Measurements from ENCODE around the gene PTPRJ. TPM values are rescaled to one million over a fixed set of nuclear protein-coding genes. Genes with fewer than 3 reads are reported as not detected.

Gene PTPRJ
- total and polyA plus RNA-seq, 2 experiments from 2014 or later: 9.3 to 16.4 TPM

DNA sequence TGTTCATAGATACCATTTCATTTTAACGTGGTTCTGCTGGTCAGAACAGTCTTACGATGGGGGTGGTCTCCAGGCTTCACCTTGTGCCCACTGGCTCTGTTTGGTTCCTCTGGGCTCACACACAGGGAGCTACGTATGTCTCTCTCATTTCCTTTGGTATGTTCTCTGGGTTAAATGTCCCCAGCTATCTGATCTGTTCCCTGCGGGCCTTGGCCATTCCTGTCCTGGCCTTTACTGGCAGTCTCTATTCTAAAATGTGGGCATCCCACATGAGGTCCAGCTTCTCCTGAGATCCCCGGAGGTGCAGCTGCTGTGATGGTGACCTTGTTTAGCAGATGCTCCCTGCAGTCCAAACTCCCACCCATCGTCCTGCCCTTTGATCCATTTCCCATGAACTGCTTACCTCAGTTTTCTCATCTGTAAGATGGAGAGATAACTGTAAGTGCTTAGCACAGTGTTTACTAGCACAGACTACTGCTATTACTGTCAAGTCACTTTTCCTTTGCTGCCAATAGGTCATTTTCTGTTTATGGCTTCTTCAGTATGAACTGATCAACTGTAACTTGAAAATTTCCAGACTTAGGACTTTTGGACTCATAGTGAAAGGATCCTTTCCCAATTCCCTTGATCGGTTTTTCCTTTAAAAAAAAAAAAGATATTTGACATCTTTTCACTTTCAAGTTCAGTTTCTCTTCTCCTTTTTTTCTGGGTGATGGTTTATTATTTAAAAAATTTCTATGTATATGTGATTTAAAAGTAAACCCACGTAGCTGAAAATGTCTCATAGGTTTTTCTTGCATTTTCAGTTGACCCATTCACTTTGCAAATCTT lies 92.9 kb downstream of the PTPRJ start:
- H3K4me2 ChIP-seq: no peak overlapping the region

GRCh38 chr11:48074425-48075181 lies 94.2 kb downstream of the PTPRJ start:
- Histone ChIP-seq H3K4me1 (ENCODE audit: insufficient read depth) (no peaks in the 10 kb centered on the region), H3K36me3 (replicated peaks; ENCODE audit: insufficient read depth, low read depth) (no peaks in the 10 kb centered on the region), H3K79me2 (peaks cover 6% of the 10 kb centered on the region), H2AFZ (no peak overlapping the region), H3K9me3 (ENCODE audit: low read depth) (no peaks in the 10 kb centered on the region), H3K9me2 (replicated peaks; ENCODE audit: insufficient read depth) (no peaks in the 10 kb centered on the region), H3K4me2 (no peak overlapping the region), H4K20me1 (ENCODE audit: insufficient read depth, poor library complexity, severe bottlenecking) (no peaks in the 10 kb centered on the region), H3K27ac (no peak overlapping the region), H3K27me3 (no peaks in the 10 kb centered on the region), H3K4me3 (no peak overlapping the region)
- WGBS (ENCODE audit: low lambda C conversion rate, missing lambda C conversion rate): 74% methylated on average over 3 of the region's 3 CpGs
- TF ChIP-seq CTCF (IDR thresholded peaks at IDR 0.05; ENCODE audit: poor library complexity) (no peak), EZH2phosphoT487 (IDR thresholded peaks at IDR 0.05; ENCODE audit: low read depth, severe bottlenecking, unreplicated experiment) (no peak), EZH2 (IDR thresholded peaks at IDR 0.05; ENCODE audit: borderline replicate concordance) (no peak)
- DNase-seq (ENCODE audit: low spot score): no peak

More for the DNA sequence above, 92.9 kb downstream of the PTPRJ start:
- H3K27me3 ChIP-seq: no peaks in the 10 kb centered on the region
- no peaks in the 10 kb centered on the region for H4K20me1 ChIP-seq (ENCODE audit: insufficient read depth, poor library complexity, severe bottlenecking)
- TF ChIP-seq EZH2phosphoT487 (IDR thresholded peaks at IDR 0.05; ENCODE audit: low read depth, severe bottlenecking, unreplicated experiment) (no peak), EZH2 (IDR thresholded peaks at IDR 0.05; ENCODE audit: borderline replicate concordance) (no peak), CTCF (IDR thresholded peaks at IDR 0.05; ENCODE audit: poor library complexity) (no peak)
- H3K79me2 ChIP-seq: peaks cover 6% of the 10 kb centered on the region
- no peak overlapping the region for H2AFZ ChIP-seq
- no peaks in the 10 kb centered on the region for H3K9me2 ChIP-seq (replicated peaks; ENCODE audit: insufficient read depth)
- no peaks in the 10 kb centered on the region for H3K36me3 ChIP-seq (replicated peaks; ENCODE audit: insufficient read depth, low read depth)
- 79% methylated on average over 8 of the region's 8 CpGs for WGBS (ENCODE audit: low lambda C conversion rate, missing lambda C conversion rate)
- H3K27ac ChIP-seq: no peak overlapping the region
- H3K4me1 ChIP-seq (ENCODE audit: insufficient read depth): no peaks in the 10 kb centered on the region
- no peak for DNase-seq (ENCODE audit: low spot score)
- no peak overlapping the region for H3K4me3 ChIP-seq
- no peaks in the 10 kb centered on the region for H3K9me3 ChIP-seq (ENCODE audit: low read depth)

- H3K4me1 ChIP-seq (ENCODE audit: insufficient read depth): no peaks in the 10 kb centered on the region
- H3K9me2 ChIP-seq (replicated peaks; ENCODE audit: insufficient read depth): no peaks in the 10 kb centered on the region
- WGBS (ENCODE audit: low lambda C conversion rate, missing lambda C conversion rate): 96% methylated on average over 7 of the region's 7 CpGs
- no peak overlapping the region for H3K4me2 ChIP-seq
- H2AFZ ChIP-seq: no peak overlapping the region
- H3K27ac ChIP-seq: no peak overlapping the region
- DNase-seq (ENCODE audit: low spot score): no peak
- no peaks in the 10 kb centered on the region for H4K20me1 ChIP-seq (ENCODE audit: insufficient read depth, poor library complexity, severe bottlenecking)
- H3K4me3 ChIP-seq: no peak overlapping the region
- no peaks in the 10 kb centered on the region for H3K27me3 ChIP-seq
- H3K36me3 ChIP-seq (replicated peaks; ENCODE audit: insufficient read depth, low read depth): no peaks in the 10 kb centered on the region
- H3K79me2 ChIP-seq: peaks cover 6% of the 10 kb centered on the region
- H3K9me3 ChIP-seq (ENCODE audit: low read depth): no peaks in the 10 kb centered on the region
- TF ChIP-seq EZH2 (IDR thresholded peaks at IDR 0.05; ENCODE audit: borderline replicate concordance) (no peak), CTCF (IDR thresholded peaks at IDR 0.05; ENCODE audit: poor library complexity) (no peak), EZH2phosphoT487 (IDR thresholded peaks at IDR 0.05; ENCODE audit: low read depth, severe bottlenecking, unreplicated experiment) (no peak)
Measured at GRCh38 chr11:48075637-48076036, 95.3 kb downstream of the PTPRJ start.

Measured in hepatocyte (in vitro differentiated cells).